Hypothalamus (tissue), 51 donors: Measurements from ENCODE around the gene SLC39A11.
A peak's percentile ranks its signal among the peaks of the same experiment; 100 is the strongest.
"Not testable (repeated sequence)": the region's sequence is repeated elsewhere in the genome, so short reads cannot be mapped to it uniquely, and the experiment has no call there.

Experiments used
- DNase-seq, 51 donors: peaks; one replicate each; lab custom pipeline; 2025; lab: John Stamatoyannopoulos, UW

The SLC39A11 gene

DNA sequence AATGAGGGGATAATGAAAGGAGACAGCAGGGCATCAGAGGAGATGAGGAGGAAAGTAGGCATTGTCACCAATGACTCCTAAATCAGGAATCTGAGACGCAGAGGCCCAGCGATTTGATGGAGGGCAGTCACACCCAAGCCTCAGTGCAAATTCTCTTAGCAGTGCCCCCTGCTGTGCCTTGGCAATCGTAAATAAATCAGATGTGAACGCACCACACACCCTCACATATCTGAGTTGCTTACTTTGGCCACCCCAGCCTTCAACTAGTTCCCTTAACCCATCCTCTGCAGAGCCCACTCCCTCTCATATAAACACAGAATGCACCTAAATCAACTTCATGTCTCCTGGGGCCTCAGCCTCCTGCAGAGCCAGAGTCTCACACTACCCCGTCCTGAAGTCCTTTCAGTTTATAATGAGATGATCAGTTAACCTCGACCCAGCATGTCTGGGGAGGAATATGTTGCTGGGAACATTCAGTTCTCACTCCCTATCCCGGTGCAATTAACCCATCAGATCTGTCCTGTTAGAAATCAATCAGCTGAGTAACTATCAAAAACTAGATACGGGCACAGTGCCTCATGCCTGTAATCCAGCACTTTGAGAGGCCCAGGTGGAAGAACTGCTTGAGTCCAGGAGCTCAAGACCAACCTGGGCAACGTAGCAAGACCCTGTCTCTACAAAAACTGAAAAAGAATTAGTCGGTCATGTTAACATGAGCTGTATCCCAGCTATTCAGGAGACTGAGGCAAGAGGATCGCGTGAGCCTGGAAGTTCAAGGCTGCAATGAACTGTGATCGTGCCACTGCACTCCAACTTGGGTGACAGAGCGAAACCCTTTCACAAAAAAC lies 78.4 kb downstream of the SLC39A11 start:
- DNase-seq = no peak

DNA sequence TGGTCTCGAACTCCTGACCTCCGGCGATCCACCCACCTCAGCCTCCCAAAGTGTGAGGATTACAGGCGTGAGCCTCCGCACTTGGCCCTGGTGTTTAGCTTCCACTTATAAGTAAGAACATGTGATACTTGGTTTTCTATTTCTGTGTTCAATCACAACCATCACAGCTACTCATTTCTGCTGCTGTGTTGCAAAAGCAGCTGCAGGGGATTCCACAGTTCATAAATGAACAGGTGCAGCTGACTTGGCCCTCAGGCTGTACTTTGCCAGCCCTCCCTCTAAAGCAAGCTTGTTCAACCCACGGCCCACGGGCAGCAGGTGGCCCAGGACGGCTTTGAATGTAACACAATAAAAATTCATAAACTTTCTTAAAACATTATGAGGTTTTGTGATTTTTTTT lies 79.2 kb downstream of the SLC39A11 start:
- DNase-seq = no peak

DNA sequence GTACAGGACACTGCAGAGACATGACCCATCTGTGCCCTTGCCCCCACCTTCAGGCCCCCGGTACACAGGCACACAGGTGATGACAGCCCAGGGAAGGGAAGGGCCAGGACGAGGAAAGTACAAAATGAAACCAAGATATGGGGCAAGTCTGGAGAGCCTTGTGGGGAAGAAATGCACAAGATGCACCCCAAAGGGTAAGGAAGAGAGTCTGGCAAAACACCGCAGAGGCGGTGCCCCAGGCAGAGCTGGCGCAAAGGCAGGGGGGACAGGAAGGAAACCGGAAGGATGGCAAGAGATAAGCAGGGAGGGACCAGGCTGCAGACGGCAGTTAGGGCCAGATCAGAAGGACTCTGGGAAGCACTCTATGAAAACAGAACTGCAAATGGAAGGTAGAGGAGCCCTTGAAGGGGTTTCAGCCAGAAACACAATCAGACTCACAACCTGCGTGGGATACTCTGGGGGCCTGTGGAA lies 81.4 kb downstream of the SLC39A11 start:
- DNase-seq = no peak

GRCh38 chr17:73010414-73010813 lies 82.1 kb downstream of the SLC39A11 start:
- no peak for DNase-seq

- DNase-seq = peak in 1 of 51 donors; percentile 23
Measured at GRCh38 chr17:73007407-73007806, 85.1 kb downstream of the SLC39A11 start.

DNA sequence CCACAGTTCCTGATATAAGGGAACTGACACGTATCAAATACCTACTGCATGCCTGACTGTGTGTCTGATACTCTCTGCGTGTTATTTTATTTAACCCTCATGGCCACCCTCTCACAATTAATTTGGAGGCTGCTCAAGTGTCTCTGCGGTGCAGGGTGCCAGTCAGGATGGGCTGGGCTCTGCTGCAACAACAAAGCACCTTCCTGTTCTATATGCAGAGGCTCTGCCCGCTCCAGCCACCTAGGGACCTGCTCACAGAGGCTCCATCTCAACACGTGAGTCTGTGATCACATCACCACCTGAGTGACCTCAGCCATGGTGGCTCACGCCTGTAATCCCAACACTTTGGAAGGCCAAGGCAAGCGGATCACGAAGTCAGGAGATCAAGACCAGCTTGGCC lies 87.1 kb downstream of the SLC39A11 start:
- DNase-seq = no peak

- no peak for DNase-seq
Measured at GRCh38 chr17:73003487-73003886, 89.0 kb downstream of the SLC39A11 start.

- DNase-seq = no peak
Measured at GRCh38 chr17:73000832-73001231, 91.7 kb downstream of the SLC39A11 start.

DNA sequence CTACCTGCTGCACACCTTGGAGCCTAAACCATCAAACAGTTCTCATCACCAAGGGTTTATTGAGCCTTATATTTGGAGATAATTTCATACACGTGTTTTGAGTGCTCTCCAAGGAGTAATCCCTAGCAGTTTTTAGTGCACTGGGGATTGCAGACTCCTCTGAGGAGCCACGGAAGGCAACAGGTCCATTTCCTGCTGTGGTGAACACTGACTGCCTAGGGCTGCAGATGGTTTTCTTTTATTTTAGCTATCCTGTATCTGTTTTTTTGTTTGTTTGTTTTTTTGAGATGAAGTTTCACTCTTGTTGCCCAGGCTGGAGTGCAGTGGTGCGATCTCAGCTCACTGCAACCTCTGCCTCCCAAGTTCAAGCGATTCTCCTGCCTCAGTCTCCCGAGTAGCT lies 93.0 kb downstream of the SLC39A11 start:
- not testable (repeated sequence) for DNase-seq

GRCh38 chr17:72998343-72998742 lies 94.1 kb downstream of the SLC39A11 start:
- DNase-seq = no peak

DNA sequence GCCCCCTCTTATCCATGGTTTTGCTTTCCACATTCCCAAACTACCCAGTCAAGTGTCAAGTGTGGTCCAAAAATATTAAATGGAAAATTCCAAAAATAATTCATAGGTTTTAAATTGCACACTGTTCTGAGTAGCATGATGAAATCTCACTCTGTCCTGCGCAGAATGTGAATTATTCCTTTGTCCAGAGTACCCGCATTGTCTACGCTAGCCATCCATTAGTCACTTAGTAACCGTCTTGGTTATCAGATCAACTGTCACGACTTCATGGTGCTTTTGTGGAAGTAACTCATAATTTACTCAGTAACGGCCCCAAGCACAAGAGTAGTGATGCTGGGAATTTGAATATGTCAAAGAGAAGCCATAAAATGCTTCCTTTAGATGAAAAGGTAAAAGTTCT lies 94.9 kb downstream of the SLC39A11 start:
- DNase-seq = no peak

DNA sequence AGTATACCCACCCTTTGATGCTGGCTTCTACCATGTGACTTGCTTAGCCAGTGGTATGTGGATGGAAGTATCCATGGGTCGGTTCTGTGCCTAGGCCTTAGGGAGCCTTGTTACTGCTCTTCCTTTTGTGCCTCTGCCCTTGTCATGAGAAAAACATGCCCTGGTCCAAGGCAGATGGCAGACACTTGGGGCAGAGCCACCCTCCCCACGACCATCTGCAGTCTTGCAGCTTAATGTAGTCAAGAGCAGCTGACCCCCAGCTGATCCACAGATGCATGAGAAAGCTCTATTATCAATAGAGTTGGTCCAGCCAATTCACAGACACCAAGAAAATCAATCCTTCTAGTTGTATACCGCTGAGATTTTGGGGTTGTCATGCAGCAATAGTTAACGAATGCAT lies 95.7 kb downstream of the SLC39A11 start:
- DNase-seq = no peak

GRCh38 chr17:72995008-72995656 lies 97.4 kb downstream of the SLC39A11 start:
- DNase-seq = no peak

- DNase-seq = not testable (repeated sequence)
Measured at GRCh38 chr17:72992783-72993467, 99.6 kb downstream of the SLC39A11 start.

DNA sequence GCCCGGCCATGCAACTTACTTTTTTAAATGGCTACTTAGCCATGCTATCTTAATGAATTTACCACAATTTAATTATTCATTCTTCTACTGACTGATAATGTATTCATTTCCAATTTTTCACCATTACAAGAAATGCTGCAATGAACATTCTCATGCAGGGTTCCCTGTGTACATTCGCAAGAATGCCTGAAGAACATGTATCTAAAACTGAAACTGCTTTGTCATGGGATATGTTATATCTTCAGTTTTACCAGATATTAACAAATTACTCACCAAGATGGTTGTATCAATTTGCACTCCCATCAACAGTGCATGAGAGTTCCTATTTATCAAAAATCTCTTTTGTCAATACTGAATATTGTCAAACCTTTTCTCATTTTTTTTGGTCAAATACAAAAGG lies 100.8 kb downstream of the SLC39A11 start:
- no peak for DNase-seq

DNA sequence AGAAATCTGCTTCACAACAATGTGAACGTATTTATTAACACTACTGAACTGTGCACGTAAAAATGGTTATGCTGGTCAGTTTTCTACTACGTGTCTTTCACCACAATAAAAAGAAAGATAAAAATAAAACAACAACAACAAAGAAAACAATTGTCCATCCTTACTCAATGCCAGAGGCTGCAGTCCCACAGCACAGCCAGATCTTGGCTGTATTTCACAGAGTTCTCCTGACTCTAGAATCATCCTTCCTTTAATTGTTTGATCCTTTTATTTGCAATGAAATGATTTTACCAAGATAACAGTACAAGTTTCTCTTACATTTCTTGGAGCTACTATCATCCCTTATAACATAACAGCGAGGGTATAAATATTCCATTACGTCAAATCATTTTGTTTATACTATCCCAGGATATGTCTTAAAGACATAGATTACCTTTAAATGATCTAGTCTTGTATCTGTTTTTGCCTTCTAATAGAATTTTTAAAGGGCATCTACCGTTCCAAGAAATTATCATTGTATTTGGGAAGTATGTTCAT lies 103.3 kb downstream of the SLC39A11 start:
- no peak for DNase-seq

GRCh38 chr17:72988451-72988850 lies 104.0 kb downstream of the SLC39A11 start:
- DNase-seq = no peak

GRCh38 chr17:72987166-72987565 lies 105.3 kb downstream of the SLC39A11 start:
- no peak for DNase-seq

DNA sequence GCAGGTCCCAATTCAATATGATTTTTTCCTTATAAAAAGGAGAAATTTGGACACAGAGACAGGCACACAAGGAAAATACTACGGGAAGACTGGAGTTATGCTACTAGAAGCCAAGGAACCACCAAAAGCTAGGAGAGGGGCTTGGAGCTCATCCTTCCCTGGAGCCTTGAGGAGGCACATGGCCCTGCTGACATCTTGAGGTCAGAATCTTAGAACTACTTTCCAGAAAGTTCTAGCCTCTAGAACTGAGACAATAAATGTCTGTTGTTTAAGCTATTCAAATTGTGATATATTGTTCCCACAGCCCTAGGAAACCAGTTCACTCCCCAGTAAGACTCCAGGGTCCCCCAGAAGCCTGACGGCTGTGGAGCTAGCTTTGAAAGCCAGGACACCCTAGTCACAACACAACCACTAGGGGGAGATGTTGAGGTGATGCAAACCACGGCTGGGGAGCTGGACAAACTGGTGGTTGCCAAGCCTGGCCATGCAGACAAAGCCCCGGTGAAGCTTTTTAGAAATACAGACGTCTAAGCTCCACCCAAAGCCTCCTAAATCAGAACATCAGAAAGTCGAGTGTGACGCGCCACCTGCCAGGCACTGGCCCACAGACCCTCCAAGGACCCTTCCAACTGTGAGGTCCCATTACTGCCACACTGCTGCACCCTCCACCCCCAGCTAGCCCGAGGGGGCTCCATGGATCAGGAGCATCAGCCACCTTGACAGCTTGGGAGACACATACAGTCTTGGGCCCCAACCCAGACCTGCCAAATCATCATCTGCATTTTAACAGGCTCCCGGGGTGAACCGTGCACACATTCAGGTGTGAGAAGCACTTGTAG lies 106.4 kb downstream of the SLC39A11 start:
- peak in 41 of 51 donors; percentile 9 to 85 (median 49) for DNase-seq

- no peak for DNase-seq
Measured at GRCh38 chr17:72984926-72985325, 107.6 kb downstream of the SLC39A11 start.
